Measurements from ENCODE around the gene PTPRD.

GRCh38 chr9:10248890-10249289, 363.9 kb downstream of the PTPRD start:
- TF ChIP-seq TCF7L2 (IDR thresholded peaks at IDR 0.05; ENCODE audit: low read depth, low read length) = no peak
- TF ChIP-seq, protein P1, sequence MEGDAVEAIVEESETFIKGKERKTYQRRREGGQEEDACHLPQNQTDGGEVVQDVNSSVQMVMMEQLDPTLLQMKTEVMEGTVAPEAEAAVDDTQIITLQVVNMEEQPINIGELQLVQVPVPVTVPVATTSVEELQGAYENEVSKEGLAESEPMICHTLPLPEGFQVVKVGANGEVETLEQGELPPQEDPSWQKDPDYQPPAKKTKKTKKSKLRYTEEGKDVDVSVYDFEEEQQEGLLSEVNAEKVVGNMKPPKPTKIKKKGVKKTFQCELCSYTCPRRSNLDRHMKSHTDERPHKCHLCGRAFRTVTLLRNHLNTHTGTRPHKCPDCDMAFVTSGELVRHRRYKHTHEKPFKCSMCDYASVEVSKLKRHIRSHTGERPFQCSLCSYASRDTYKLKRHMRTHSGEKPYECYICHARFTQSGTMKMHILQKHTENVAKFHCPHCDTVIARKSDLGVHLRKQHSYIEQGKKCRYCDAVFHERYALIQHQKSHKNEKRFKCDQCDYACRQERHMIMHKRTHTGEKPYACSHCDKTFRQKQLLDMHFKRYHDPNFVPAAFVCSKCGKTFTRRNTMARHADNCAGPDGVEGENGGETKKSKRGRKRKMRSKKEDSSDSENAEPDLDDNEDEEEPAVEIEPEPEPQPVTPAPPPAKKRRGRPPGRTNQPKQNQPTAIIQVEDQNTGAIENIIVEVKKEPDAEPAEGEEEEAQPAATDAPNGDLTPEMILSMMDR (IDR thresholded peaks at IDR 0.05) = no peak
- no peak for TF ChIP-seq POLR2AphosphoS5 (IDR thresholded peaks at IDR 0.05; ENCODE audit: low read depth, low read length)
- no peak for TF ChIP-seq SIN3A (IDR thresholded peaks at IDR 0.05; ENCODE audit: borderline replicate concordance, insufficient read depth, low read depth, low read length)
- no peak for TF ChIP-seq REST (IDR thresholded peaks at IDR 0.05; ENCODE audit: insufficient read depth in 1 of 2, low read depth in 2 of 2, low read length in 1 of 2)
